Gastroesophageal sphincter (tissue), 3 donors: ENCODE data around the gene NDUFS1.

Experiments
- CTCF ChIP-seq, 4 experiments: fragments of 200-600 bp in 2 of 4; fragments of 450-650 bp in 2 of 4; sonication (generic) in 1 of 4; IDR thresholded peaks; one replicate each; pipeline ENCODE4 v1.5.1; 2017 to 2019; ENCODE audit warnings: antibody characterized with exemption in 4 of 4, mild to moderate bottlenecking in 2 of 4, moderate library complexity in 2 of 4
- POLR2A ChIP-seq, 2 donors: fragments of 450-650 bp; IDR thresholded peaks; one replicate each; pipeline ENCODE4 v1.6.1; 2017; ENCODE audit warnings: antibody characterized with exemption in 2 of 2, mild to moderate bottlenecking in 2 of 2, moderate library complexity in 1 of 2

GRCh38 chr2:206190111-206190510 is 30.9 kb upstream of the NDUFS1 start:
- TF ChIP-seq CTCF (IDR thresholded peaks at IDR 0.05) = no peak
- TF ChIP-seq POLR2A (IDR thresholded peaks at IDR 0.05) = no peak
